Endothelial cell of umbilical vein (primary cell): ENCODE measurements around the gene PDLIM3. TPM values are rescaled to one million over a fixed set of nuclear protein-coding genes. Genes with fewer than 3 reads are reported as not detected.

Experiments used
- BruUV-seq: library from RNA; stranded (reverse); fragments of 400-500 nt; replicated peaks from 2 replicates; lab custom pipeline; 2021; lab: Mats Ljungman, UMichigan
- CTCF ChIA-PET: fragments of 300-600, 350-600 bp; sonication (Branson Sonifier 250); formaldehyde crosslinking; loops from one replicate; lab custom pipeline; 2021; ENCODE audit warnings: antibody characterized with exemption, inconsistent platforms; lab: Charles Lee
- POLR2A ChIA-PET: fragments of 300-600, 350-600 bp; sonication (Branson Sonifier 250); formaldehyde crosslinking; loops from one replicate; lab custom pipeline; 2021; ENCODE audit warnings: antibody characterized with exemption, inconsistent platforms; lab: Charles Lee
- DNase-seq: peaks from one replicate; pipeline ENCODE4 v3.0.0-alpha.2; 2011; ENCODE audit warnings: low read depth, low spot score
- FAIRE-seq: peaks from 2 replicates; lab custom pipeline; 2011; peaks lifted over from hg19 to GRCh38; lab: Jason Lieb, UNC
- H2AFZ ChIP-seq: 2 replicates; pipeline ENCODE4 v1.6.0; 2012; ENCODE audit warnings: low read depth, low read length, control low read depth, inconsistent platforms
- H3K27ac ChIP-seq: 2 replicates; pipeline ENCODE4 v1.5.1; 2011; ENCODE audit warnings: low read depth, mild to moderate bottlenecking, control low read depth, low read length, moderate library complexity; ENCODE audit not compliant: insufficient read depth
- H3K27me3 ChIP-seq, 2 experiments: 2 replicates each; pipeline versions ENCODE4 v1.6.0 to v1.6.1; 2011; ENCODE audit warnings: low read length in 2 of 2, mixed read lengths in 1 of 2; ENCODE audit not compliant: control insufficient read depth in 2 of 2, insufficient read depth in 2 of 2
- H3K36me3 ChIP-seq, 2 experiments: 2 replicates in 1 of 2; 3 replicates in 1 of 2; pipeline ENCODE4 v1.5.1; 2011; ENCODE audit warnings: low read length in 2 of 2, mild to moderate bottlenecking in 1 of 2, moderate library complexity in 1 of 2; ENCODE audit not compliant: control insufficient read depth in 2 of 2, insufficient read depth in 2 of 2; ENCODE audit errors: extremely low read depth in 1 of 2
- H3K4me1 ChIP-seq: 3 replicates; pipeline ENCODE4 v1.5.1; 2011; ENCODE audit warnings: mild to moderate bottlenecking, low read length; ENCODE audit not compliant: control insufficient read depth, insufficient read depth; ENCODE audit errors: extremely low read depth
- H3K4me2 ChIP-seq: 2 replicates; pipeline ENCODE4 v1.6.1; 2011; ENCODE audit warnings: low read length, control low read depth, mixed read lengths; ENCODE audit not compliant: insufficient read depth
- H3K4me3 ChIP-seq, 3 experiments: fragments of 200-600 bp in 1 of 3; sonication (generic), shearing (Covaris generic) in 1 of 3; replicated peaks in 1 of 3; 2 replicates each; pipeline ENCODE4 v1.5.1; 2011 to 2016; ENCODE audit warnings: control low read depth in 3 of 3, low read length in 3 of 3, mild to moderate bottlenecking in 2 of 3, inconsistent platforms in 1 of 3, low read depth in 1 of 3, moderate library complexity in 1 of 3; ENCODE audit not compliant: insufficient read depth in 1 of 3
- H3K79me2 ChIP-seq: 2 replicates; pipeline ENCODE4 v1.6.0; 2012; ENCODE audit warnings: low read length, inconsistent platforms; ENCODE audit not compliant: control insufficient read depth, insufficient read depth
- H3K9ac ChIP-seq: replicated peaks from 2 replicates; pipeline ENCODE3; 2011; ENCODE audit warnings: low read length, control low read depth; ENCODE audit not compliant: insufficient read depth; ENCODE audit errors: extremely low read depth
- H3K9me1 ChIP-seq: replicated peaks from 3 replicates; pipeline ENCODE4 v1.6.0; 2011; ENCODE audit warnings: mild to moderate bottlenecking, low read length; ENCODE audit not compliant: control insufficient read depth, insufficient read depth; ENCODE audit errors: extremely low read depth
- H3K9me3 ChIP-seq: replicated peaks from 2 replicates; pipeline ENCODE4 v1.5.1; 2012; ENCODE audit warnings: low read length, inconsistent platforms; ENCODE audit not compliant: control insufficient read depth, insufficient read depth
- H4K20me1 ChIP-seq: replicated peaks from 2 replicates; pipeline ENCODE3; 2011; ENCODE audit warnings: mild to moderate bottlenecking, low read length; ENCODE audit not compliant: control insufficient read depth, insufficient read depth; ENCODE audit errors: extremely low read depth
- EZH2 ChIP-seq: IDR thresholded peaks from 2 replicates; pipeline ENCODE4 v1.6.1; 2012; ENCODE audit warnings: borderline replicate concordance, low read depth, mild to moderate bottlenecking, moderate library complexity, low read length, inconsistent platforms; ENCODE audit not compliant: severe bottlenecking
- FOS ChIP-seq: IDR thresholded peaks from 2 replicates; pipeline ENCODE4 v1.6.1; 2011; ENCODE audit warnings: mild to moderate bottlenecking, low read length, moderate library complexity, borderline replicate concordance; ENCODE audit not compliant: insufficient read depth
- JUN ChIP-seq: IDR thresholded peaks from 2 replicates; pipeline ENCODE4 v1.6.1; 2011; ENCODE audit warnings: borderline replicate concordance, low read depth; ENCODE audit not compliant: insufficient read length, insufficient read depth
- POLR2AphosphoS5 ChIP-seq: IDR thresholded peaks from 2 replicates; pipeline ENCODE4 v1.6.1; 2012; ENCODE audit warnings: low read depth, mild to moderate bottlenecking, control low read depth, low read length, moderate library complexity; ENCODE audit not compliant: insufficient read depth
- dilution Hi-C: fragments of 300-500 bp; cut with MboI; formaldehyde crosslinking; loops from one replicate; pipeline ENCODE4 v1.15.0; 2019; ENCODE audit warnings: low sequenced_read_pairs; ENCODE audit not compliant: extremely low pct_ligation_motif_present
- intact Hi-C: fragments of 100-400 bp; cut with micrococcal nuclease; formaldehyde crosslinking; loops from one replicate; pipeline ENCODE4 v1.10.0; 2022
- polyA plus RNA-seq, 4 experiments: library from polyadenylated mRNA; depleted of rRNA in 3 of 4; stranded (reverse) in 3 of 4; unstranded in 1 of 4; fragments of >200 nt; gene quantifications; 2 replicates each; pipeline versions ENCODE4 v1.2.1 to v1.2.3, GENCODE V29; 2011 to 2012; ENCODE audit warnings: missing spikeins in 1 of 4
- total RNA-seq: library from RNA; stranded (reverse); gene quantifications from 2 replicates; pipeline ENCODE4 v1.2.3, GENCODE V29; 2021
- TF ChIP-seq, protein P1 (sequence below), 2 donors: IDR thresholded peaks; 1 replicate in 1 of 2; 2 replicates in 1 of 2; pipeline ENCODE4 v1.5.1; 2011; ENCODE audit warnings: low read length in 2 of 2, mild to moderate bottlenecking in 2 of 2, moderate library complexity in 2 of 2, control low read depth in 1 of 2, inconsistent platforms in 1 of 2, low read depth in 1 of 2; ENCODE audit not compliant: insufficient read depth in 1 of 2; ENCODE audit errors: extremely low read depth in 1 of 2

Gene PDLIM3
- total and polyA plus RNA-seq, 2 donors (not counting 3 experiments of a cell fraction or from before 2014, with no cell fraction given): 9.7 to 17.6 TPM

DNA sequence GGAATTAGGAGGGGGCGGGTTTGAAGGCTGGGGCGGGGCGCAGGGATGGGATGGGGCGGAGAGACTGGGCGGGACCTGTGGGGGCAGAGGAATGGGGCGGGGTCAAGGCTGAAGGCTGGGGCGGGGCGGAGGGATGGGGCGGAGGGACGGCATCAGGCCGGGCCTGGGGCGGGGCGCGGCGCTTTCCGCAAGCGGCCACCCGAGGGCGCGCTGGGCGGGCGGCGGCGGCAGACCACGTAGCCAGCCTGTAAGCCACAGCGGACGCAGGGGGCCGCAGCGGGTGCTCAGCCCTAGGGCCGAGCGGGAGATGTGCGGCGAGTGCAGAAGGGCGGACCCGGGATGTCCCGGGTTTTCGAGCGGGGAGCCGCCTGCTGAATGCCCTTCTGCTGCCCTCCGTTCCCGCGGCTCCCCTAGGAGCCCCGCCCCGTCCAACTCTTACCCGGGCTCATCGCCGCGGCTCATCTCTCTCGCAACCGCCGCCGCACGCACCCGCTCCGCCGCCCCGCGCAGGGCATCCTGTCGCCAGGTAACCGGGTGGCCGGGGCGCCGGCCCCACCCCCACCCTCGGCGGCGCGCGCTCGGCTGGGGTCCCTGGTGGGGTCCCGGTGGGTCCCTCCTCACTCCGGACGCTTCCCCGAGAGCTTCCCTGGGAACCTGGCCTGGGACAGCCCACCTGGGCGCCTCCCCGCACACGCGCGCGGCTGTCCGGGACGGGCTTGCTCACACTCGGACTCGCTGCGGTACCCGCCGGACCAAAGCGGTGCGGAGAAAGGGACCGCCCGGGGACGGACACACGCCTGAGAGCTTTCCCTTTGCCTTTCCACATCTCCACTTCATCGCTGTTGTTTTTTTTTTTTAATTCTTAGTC lies 63.8 kb downstream of the PDLIM3 start, which contains the start of gene CCDC110:
CCDC110 (minus strand) TSS at position 499 of the 868 bp plus-strand sequence; CDS start at position 449, 50 bp downstream.
- Histone ChIP-seq H3K79me2 (no peaks in the 10 kb centered on the region), H3K4me1 (peaks cover 8% of the 10 kb centered on the region), H3K36me3 (no peaks in the 10 kb centered on the region), H3K9ac (peak within 1 kb of the TSS; percentile 72), H3K4me2 (peak within 1 kb of the TSS; percentile 90), H3K27me3 (peaks cover 15% of the 10 kb centered on the region in 2 experiments), H4K20me1 (no peaks in the 10 kb centered on the region), H2AFZ (peak within 1 kb of the TSS; percentile 98), H3K27ac (peak within 1 kb of the TSS; percentile 41), H3K9me3 (no peaks in the 10 kb centered on the region), H3K9me1 (no peaks in the 10 kb centered on the region), H3K4me3 (peak within 1 kb of the TSS; percentile 43 to 80 (median 57))
- ChIA-PET POLR2A (no interaction called here), CTCF (interaction anchor here (0.7 to 4.5 kb wide), 9 partner anchors 11 to 567 kb away, joined by 3 to 107 read pairs (median 5); partner anchors contain the start of gene PDLIM3)
- intact Hi-C loops: loop anchor here (1.0 to 2.0 kb wide), 11 partner anchors 42 to 567 kb away; partner anchors contain the start of genes ANKRD37, PDLIM3, SNX25 and UFSP2
- BruUV-seq: no TSS peak
- TF ChIP-seq POLR2AphosphoS5: peak; percentile 12
- TF ChIP-seq FOS: peak; percentile 27
- TF ChIP-seq, protein P1, sequence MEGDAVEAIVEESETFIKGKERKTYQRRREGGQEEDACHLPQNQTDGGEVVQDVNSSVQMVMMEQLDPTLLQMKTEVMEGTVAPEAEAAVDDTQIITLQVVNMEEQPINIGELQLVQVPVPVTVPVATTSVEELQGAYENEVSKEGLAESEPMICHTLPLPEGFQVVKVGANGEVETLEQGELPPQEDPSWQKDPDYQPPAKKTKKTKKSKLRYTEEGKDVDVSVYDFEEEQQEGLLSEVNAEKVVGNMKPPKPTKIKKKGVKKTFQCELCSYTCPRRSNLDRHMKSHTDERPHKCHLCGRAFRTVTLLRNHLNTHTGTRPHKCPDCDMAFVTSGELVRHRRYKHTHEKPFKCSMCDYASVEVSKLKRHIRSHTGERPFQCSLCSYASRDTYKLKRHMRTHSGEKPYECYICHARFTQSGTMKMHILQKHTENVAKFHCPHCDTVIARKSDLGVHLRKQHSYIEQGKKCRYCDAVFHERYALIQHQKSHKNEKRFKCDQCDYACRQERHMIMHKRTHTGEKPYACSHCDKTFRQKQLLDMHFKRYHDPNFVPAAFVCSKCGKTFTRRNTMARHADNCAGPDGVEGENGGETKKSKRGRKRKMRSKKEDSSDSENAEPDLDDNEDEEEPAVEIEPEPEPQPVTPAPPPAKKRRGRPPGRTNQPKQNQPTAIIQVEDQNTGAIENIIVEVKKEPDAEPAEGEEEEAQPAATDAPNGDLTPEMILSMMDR (IDR thresholded peaks at IDR 0.05; ENCODE audit: extremely low read depth in 1 of 2, insufficient read depth in 1 of 2, low read depth in 1 of 2, low read length in 2 of 2): peak; percentile 32 to 57
- no peak for TF ChIP-seq EZH2
- TF ChIP-seq JUN: no peak
- dilution Hi-C loops: no loop called here
- peak; percentile 90 for DNase-seq
- peak; percentile 90 for FAIRE-seq
